ENCODE measurements around the gene SRCAP. TPM values are rescaled to one million over a fixed set of nuclear protein-coding genes. Genes with fewer than 3 reads are reported as not detected.

The SRCAP gene
- total RNA-seq, 1 experiment from 2014 or later, result 9.4 TPM

DNA sequence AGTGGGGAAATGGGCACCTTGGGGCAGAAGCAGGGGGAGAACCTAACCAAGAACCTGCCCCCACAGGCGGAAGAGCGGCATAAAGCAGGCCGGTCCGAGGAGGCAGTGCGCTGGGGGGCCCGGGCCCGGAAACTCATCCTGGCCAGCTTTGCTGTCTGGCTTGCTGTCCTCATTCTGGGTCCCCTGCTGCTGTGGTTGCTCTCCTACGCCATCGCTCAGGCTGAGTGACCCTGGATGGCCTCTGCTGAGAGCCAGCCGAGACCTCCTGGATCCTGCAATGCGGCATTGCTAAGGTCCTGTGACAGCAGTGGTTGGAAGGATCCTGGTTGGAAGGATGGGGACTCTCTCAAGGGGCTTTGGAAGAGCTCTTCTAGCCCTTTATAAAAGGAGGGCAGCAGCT lies 44.7 kb downstream of the SRCAP start:
- no peak for DNase-seq (ENCODE audit: low read depth, low spot score)
- in situ Hi-C loops (cut with HindIII; ENCODE audit: low pct_unique_long_range_greater_than_20kb, low sequenced_read_pairs), result no loop called here

GRCh38 chr16:30744183-30744582 lies 45.2 kb downstream of the SRCAP start:
- DNase-seq (ENCODE audit: low read depth, low spot score), result no peak
- in situ Hi-C loops (cut with HindIII; ENCODE audit: low pct_unique_long_range_greater_than_20kb, low sequenced_read_pairs), result no loop called here

GRCh38 chr16:30745082-30745481 lies 46.1 kb downstream of the SRCAP start:
- no peak for DNase-seq (ENCODE audit: low read depth, low spot score)
- in situ Hi-C loops (cut with HindIII; ENCODE audit: low pct_unique_long_range_greater_than_20kb, low sequenced_read_pairs), result no loop called here

DNA sequence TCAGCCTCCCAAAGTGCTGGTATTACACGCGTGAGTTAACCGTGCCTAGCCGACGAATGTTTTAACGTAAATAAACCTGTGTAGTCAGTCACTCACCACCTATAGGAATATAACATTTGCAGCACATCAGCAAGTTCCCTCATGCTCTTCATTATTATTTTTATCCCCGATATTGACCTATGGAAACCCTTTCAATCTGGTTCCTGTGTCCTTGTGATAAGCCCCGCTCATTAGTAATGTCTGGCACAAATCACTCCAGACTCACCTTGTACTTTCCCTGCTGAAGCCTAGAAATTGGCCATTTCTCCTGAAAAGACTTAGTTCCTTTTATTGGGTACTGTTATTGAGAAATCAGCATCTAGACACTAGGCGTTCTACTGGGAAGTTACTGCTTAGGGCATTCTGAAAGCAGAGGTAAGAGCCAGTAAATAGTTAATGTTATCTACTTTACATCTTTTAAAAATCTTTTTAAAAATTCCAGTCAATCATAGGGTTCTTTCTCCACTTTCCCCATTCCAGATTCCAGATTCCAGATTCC lies 47.7 kb downstream of the SRCAP start:
- in situ Hi-C loops (cut with HindIII; ENCODE audit: low pct_unique_long_range_greater_than_20kb, low sequenced_read_pairs), result no loop called here
- DNase-seq (ENCODE audit: low read depth, low spot score), result no peak

DNA sequence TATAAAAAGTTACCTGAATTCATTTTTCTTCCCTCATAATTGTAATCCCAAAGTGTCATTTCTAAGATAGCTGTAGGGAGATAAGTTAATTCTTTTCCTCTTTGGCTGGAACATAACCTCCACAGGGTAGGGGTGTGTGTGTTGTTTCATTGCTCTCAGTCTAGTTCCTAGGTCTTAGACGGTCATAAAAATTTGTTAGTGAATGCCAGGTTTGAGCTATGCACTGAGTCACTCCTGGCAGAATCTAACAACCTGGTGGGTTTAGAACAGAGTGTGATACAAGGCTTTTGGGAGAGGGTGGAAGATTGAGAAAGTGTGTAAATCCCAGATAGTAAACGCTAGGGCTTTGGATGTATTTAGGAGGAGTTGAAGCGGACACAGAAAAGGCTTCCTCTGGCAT lies 48.4 kb downstream of the SRCAP start:
- DNase-seq (ENCODE audit: low read depth, low spot score), result no peak

DNA sequence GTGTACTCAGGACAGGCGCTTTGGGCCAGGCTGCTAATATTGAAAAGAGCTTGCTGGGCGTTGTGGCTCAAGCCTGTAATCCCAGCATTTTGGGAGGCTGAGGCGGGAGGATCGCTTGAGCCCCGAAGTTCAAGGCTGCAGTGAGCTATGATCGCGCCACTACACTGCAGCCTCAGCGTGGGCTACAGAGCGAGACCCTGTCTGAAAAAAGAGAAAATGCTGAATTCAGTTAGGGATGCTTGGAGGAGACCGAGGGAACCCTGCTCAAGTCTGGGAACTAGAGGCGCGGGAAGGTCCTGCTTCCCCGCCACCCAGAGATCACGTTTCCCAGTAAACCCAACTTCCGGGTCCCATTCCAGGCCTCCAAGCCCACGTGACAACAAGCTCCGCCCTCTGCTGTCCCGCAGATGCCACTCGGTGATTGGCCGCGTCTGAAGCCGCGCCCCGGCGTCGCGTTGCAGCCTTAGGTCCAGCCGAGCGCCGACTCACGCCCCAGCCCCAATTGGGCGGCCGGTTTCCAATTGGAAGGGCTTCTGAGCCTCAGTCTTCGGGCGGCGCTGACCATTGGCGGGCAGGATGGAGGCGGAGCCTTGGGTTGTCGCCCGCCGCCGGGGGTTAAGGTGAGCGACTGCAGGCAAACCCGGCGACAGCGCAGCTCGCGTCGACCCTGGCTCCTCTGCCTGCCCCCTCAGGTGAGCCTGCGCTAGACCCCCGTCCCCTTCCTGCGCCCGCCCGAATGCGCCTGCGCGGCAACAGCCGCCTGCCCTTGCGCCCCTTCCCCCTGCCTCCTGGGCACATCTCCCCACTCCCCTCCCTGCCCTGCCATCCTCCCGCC lies 49.0 kb downstream of the SRCAP start, which contains the start of gene PHKG2:
Gene PHKG2, plus strand, starts transcription at position 627 of the 835 bp plus-strand sequence. CDS start 396 bp downstream, outside the sequence.
- peak; percentile 98 for DNase-seq (ENCODE audit: low read depth, low spot score)
- in situ Hi-C loops (cut with HindIII; ENCODE audit: low pct_unique_long_range_greater_than_20kb, low sequenced_read_pairs), result no loop called here

More for the DNA sequence above, 48.4 kb downstream of the SRCAP start:
- in situ Hi-C loops (cut with HindIII; ENCODE audit: low pct_unique_long_range_greater_than_20kb, low sequenced_read_pairs), result no loop called here

- in situ Hi-C loops (cut with HindIII; ENCODE audit: low pct_unique_long_range_greater_than_20kb, low sequenced_read_pairs), result no loop called here
- no peak for DNase-seq (ENCODE audit: low read depth, low spot score)
Measured at GRCh38 chr16:30748634-30749445, 49.9 kb downstream of the SRCAP start.

GRCh38 chr16:30750201-30750600 lies 51.2 kb downstream of the SRCAP start:
- no peak for DNase-seq (ENCODE audit: low read depth, low spot score)
- in situ Hi-C loops (cut with HindIII; ENCODE audit: low pct_unique_long_range_greater_than_20kb, low sequenced_read_pairs), result no loop called here

- in situ Hi-C loops (cut with HindIII; ENCODE audit: low pct_unique_long_range_greater_than_20kb, low sequenced_read_pairs), result no loop called here
- no peak for DNase-seq (ENCODE audit: low read depth, low spot score)
Measured at GRCh38 chr16:30750876-30751465, 52.0 kb downstream of the SRCAP start.

GRCh38 chr16:30753596-30753995 lies 54.6 kb downstream of the SRCAP start:
- DNase-seq (ENCODE audit: low read depth, low spot score), result no peak
- in situ Hi-C loops (cut with HindIII; ENCODE audit: low pct_unique_long_range_greater_than_20kb, low sequenced_read_pairs), result no loop called here

DNA sequence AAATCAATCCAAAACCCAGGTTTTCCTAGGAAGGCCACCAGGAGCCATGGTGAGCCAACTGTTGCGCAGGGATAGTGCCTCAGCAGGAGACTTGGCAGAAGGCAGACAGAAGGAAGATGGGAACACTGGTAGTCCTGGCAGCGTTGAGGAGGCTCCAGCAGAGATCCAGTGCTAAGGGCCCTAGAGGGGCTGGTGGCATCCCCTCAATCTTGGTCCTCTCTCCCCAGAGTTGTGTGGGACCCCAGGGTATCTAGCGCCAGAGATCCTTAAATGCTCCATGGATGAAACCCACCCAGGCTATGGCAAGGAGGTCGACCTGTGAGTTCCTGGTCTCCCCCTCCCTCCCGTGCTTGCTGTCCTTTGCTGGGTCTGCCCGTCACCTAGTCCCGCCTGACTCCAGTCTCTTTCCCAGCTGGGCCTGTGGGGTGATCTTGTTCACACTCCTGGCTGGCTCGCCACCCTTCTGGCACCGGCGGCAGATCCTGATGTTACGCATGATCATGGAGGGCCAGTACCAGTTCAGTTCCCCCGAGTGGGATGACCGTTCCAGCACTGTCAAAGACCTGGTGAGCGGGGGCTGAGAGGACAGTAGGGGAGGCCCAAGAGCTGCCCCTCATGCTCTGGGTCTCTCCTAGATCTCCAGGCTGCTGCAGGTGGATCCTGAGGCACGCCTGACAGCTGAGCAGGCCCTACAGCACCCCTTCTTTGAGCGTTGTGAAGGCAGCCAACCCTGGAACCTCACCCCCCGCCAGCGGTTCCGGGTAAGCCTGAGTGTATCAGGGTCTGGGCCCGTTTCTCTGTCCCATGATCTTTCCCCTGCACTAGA lies 57.2 kb downstream of the SRCAP start:
- DNase-seq (ENCODE audit: low read depth, low spot score), result no peak
- in situ Hi-C loops (cut with HindIII; ENCODE audit: low pct_unique_long_range_greater_than_20kb, low sequenced_read_pairs), result no loop called here

DNA sequence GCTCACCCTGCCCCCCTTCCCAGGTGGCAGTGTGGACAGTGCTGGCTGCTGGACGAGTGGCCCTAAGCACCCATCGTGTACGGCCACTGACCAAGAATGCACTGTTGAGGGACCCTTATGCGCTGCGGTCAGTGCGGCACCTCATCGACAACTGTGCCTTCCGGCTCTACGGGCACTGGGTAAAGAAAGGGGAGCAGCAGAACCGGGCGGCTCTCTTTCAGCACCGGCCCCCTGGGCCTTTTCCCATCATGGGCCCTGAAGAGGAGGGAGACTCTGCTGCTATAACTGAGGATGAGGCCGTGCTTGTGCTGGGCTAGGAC lies 57.8 kb downstream of the SRCAP start:
- in situ Hi-C loops (cut with HindIII; ENCODE audit: low pct_unique_long_range_greater_than_20kb, low sequenced_read_pairs), result no loop called here

GRCh38 chr16:30757316-30757715 lies 58.3 kb downstream of the SRCAP start:
- DNase-seq (ENCODE audit: low read depth, low spot score), result no peak
- in situ Hi-C loops (cut with HindIII; ENCODE audit: low pct_unique_long_range_greater_than_20kb, low sequenced_read_pairs), result no loop called here

More for the DNA sequence above, 57.8 kb downstream of the SRCAP start:
- no peak for DNase-seq (ENCODE audit: low read depth, low spot score)

- in situ Hi-C loops (cut with HindIII; ENCODE audit: low pct_unique_long_range_greater_than_20kb, low sequenced_read_pairs), result no loop called here
- DNase-seq (ENCODE audit: low read depth, low spot score), result no peak
Measured at GRCh38 chr16:30758988-30759491, 60.1 kb downstream of the SRCAP start.

GRCh38 chr16:30760001-30760559 lies 61.1 kb downstream of the SRCAP start:
- no peak for DNase-seq (ENCODE audit: low read depth, low spot score)
- in situ Hi-C loops (cut with HindIII; ENCODE audit: low pct_unique_long_range_greater_than_20kb, low sequenced_read_pairs), result no loop called here

DNA sequence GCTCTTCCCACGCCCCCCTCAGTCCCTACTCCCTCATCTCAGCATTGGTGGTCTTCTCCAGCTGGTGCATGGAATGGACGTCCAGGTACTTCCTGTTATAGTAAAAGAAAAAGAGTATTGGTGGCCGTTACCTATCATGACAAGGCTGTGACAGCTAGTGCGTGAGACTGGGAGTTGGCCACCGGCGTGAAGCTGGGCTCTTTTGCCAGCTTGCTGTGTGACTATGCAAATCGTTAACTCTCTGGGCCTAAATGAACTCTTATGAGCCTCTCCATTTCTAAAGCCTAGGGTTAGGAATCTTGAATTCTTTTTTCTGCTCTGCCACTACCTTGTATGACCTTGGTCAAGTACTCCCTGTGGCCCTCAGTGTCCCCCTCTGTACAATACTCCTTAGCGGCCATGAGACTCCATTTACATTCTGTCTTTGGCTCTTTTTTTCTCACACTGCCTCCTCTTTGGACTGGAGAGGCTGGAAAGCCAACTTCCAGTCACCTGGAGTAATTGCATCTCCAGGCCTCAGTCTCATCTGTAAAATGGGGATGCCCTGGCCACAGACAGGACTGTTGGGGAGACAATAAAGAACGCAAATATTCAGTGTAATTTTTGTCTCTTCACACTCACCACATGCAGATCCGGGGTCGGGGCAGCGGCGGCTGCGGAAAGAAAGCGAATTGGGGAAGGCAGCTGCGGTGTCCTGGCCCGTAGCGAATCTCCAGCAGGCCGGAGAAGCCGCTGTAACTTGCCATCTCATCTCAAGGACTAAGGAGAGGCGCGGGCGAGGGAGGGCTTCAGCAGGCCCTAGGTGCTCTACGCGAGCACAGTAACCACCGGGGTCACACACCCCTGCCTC lies 61.8 kb downstream of the SRCAP start:
- in situ Hi-C loops (cut with HindIII; ENCODE audit: low pct_unique_long_range_greater_than_20kb, low sequenced_read_pairs), result no loop called here
- no peak for DNase-seq (ENCODE audit: low read depth, low spot score)

All from SK-MEL-5 (cell line).